Lower leg skin (tissue), 3 donors: ENCODE results near the gene PSMA8.

ENCODE experiments used
- POLR2A ChIP-seq, 2 donors: fragments of 450-650 bp; IDR thresholded peaks; one replicate each; pipeline ENCODE4 v1.6.1; 2016 to 2017; ENCODE audit warnings: antibody characterized with exemption in 2 of 2, mild to moderate bottlenecking in 1 of 2, moderate library complexity in 1 of 2
- TF ChIP-seq, protein P1 (sequence below), 3 donors: fragments of 450-650 bp; IDR thresholded peaks; one replicate each; pipeline ENCODE4 v1.5.1; 2016; ENCODE audit warnings: antibody characterized with exemption in 3 of 3, mild to moderate bottlenecking in 3 of 3, moderate library complexity in 2 of 3

DNA sequence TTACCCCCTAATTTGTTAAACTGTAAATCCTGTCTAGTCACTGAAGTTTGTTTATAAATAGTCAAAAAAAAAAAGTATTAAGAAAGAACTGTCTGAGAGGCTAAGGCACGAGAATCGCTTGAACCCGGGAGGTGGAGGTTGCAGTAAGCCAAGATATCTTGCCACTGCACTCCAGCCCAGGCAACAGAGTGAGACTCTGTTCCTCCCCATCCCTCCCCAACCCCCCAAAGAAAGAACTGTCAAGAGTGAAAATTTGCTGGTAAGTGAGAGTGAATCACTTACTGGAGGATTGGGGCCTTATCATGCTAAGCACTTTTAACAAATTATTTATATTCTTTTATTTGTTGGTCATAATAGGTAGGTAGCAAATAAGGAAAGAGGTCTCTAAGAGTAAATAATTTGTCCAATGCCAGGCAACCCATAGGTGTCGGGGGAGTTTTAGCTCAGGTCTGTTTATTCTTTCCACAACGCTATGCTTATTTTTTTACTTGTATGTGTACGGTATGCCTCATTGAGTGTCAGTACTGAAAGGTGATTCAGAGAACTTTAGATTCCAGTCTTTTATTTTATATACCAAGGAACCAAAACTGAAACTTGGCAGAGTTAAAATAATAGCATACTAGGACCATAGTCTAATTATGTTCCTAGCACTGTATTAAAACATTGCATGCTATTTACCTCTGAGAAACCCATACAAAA is 95.0 kb downstream of the PSMA8 start:
- TF ChIP-seq, protein P1, sequence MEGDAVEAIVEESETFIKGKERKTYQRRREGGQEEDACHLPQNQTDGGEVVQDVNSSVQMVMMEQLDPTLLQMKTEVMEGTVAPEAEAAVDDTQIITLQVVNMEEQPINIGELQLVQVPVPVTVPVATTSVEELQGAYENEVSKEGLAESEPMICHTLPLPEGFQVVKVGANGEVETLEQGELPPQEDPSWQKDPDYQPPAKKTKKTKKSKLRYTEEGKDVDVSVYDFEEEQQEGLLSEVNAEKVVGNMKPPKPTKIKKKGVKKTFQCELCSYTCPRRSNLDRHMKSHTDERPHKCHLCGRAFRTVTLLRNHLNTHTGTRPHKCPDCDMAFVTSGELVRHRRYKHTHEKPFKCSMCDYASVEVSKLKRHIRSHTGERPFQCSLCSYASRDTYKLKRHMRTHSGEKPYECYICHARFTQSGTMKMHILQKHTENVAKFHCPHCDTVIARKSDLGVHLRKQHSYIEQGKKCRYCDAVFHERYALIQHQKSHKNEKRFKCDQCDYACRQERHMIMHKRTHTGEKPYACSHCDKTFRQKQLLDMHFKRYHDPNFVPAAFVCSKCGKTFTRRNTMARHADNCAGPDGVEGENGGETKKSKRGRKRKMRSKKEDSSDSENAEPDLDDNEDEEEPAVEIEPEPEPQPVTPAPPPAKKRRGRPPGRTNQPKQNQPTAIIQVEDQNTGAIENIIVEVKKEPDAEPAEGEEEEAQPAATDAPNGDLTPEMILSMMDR (IDR thresholded peaks at IDR 0.05): no peak
- no peak for TF ChIP-seq POLR2A (IDR thresholded peaks at IDR 0.05)
